ENCODE results near the gene SNRPA1.

Gene SNRPA1

DNA sequence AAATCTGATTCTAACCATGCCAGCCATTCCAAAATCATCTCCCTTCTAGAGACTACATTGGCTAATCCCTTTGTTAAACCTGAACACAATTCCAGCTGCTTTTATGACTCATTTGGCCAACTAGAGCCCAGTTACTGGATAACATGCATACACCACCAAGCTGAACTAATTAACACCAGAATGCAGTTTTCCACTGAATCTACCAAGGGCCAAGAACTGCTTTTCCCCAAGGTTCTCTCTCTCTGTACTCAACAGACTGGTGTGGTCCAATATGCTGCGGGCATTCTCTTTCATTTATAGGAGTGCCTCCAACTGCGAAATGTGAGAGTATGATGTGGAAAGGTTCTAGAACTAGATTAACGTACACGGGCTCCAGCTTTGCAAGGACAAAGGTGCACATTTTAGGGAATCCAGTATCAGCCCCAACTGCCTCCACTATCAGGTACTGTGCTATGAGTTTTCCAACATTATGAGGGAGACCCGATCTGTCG, 44.7 kb downstream of the SNRPA1 start:
- no peak for TF ChIP-seq EP300 (IDR thresholded peaks at IDR 0.05; ENCODE audit: borderline replicate concordance)
- TF ChIP-seq RAD21 (IDR thresholded peaks at IDR 0.05; ENCODE audit: low read depth) = no peak
- TF ChIP-seq, protein P1, sequence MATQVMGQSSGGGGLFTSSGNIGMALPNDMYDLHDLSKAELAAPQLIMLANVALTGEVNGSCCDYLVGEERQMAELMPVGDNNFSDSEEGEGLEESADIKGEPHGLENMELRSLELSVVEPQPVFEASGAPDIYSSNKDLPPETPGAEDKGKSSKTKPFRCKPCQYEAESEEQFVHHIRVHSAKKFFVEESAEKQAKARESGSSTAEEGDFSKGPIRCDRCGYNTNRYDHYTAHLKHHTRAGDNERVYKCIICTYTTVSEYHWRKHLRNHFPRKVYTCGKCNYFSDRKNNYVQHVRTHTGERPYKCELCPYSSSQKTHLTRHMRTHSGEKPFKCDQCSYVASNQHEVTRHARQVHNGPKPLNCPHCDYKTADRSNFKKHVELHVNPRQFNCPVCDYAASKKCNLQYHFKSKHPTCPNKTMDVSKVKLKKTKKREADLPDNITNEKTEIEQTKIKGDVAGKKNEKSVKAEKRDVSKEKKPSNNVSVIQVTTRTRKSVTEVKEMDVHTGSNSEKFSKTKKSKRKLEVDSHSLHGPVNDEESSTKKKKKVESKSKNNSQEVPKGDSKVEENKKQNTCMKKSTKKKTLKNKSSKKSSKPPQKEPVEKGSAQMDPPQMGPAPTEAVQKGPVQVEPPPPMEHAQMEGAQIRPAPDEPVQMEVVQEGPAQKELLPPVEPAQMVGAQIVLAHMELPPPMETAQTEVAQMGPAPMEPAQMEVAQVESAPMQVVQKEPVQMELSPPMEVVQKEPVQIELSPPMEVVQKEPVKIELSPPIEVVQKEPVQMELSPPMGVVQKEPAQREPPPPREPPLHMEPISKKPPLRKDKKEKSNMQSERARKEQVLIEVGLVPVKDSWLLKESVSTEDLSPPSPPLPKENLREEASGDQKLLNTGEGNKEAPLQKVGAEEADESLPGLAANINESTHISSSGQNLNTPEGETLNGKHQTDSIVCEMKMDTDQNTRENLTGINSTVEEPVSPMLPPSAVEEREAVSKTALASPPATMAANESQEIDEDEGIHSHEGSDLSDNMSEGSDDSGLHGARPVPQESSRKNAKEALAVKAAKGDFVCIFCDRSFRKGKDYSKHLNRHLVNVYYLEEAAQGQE (IDR thresholded peaks at IDR 0.05; ENCODE audit: low read depth) = no peak
- TF ChIP-seq TAF1 (IDR thresholded peaks at IDR 0.05; ENCODE audit: low read depth) = no peak
- TF ChIP-seq EGR1 (IDR thresholded peaks at IDR 0.05) = no peak
- no peak for TF ChIP-seq NFIC (IDR thresholded peaks at IDR 0.05)
- TF ChIP-seq FOXM1 (IDR thresholded peaks at IDR 0.05; ENCODE audit: borderline replicate concordance, low read depth) = no peak
- TF ChIP-seq, protein P2, sequence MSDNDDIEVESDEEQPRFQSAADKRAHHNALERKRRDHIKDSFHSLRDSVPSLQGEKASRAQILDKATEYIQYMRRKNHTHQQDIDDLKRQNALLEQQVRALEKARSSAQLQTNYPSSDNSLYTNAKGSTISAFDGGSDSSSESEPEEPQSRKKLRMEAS (IDR thresholded peaks at IDR 0.05) = no peak
- TF ChIP-seq, protein P3, sequence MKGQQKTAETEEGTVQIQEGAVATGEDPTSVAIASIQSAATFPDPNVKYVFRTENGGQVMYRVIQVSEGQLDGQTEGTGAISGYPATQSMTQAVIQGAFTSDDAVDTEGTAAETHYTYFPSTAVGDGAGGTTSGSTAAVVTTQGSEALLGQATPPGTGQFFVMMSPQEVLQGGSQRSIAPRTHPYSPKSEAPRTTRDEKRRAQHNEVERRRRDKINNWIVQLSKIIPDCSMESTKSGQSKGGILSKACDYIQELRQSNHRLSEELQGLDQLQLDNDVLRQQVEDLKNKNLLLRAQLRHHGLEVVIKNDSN (IDR thresholded peaks at IDR 0.05) = no peak
- TF ChIP-seq ZBTB7A (IDR thresholded peaks at IDR 0.05; ENCODE audit: low read depth) = no peak
- TF ChIP-seq TCF12 (IDR thresholded peaks at IDR 0.05; ENCODE audit: low read depth) = no peak
- no peak for TF ChIP-seq CEBPB (IDR thresholded peaks at IDR 0.05)
- TF ChIP-seq TEAD4 (IDR thresholded peaks at IDR 0.05) = no peak
- no peak for TF ChIP-seq YY1 (IDR thresholded peaks at IDR 0.05; ENCODE audit: low read depth)
- no peak for TF ChIP-seq CREB1 (IDR thresholded peaks at IDR 0.05; ENCODE audit: low read depth)

GRCh38 chr15:101248274-101248673, 46.8 kb downstream of the SNRPA1 start:
- TF ChIP-seq ZBTB7A (IDR thresholded peaks at IDR 0.05; ENCODE audit: low read depth) = no peak
- TF ChIP-seq, protein P3 (IDR thresholded peaks at IDR 0.05) = no peak
- no peak for TF ChIP-seq EGR1 (IDR thresholded peaks at IDR 0.05)
- no peak for TF ChIP-seq NFIC (IDR thresholded peaks at IDR 0.05)
- TF ChIP-seq YY1 (IDR thresholded peaks at IDR 0.05; ENCODE audit: low read depth) = no peak
- no peak for TF ChIP-seq TCF12 (IDR thresholded peaks at IDR 0.05; ENCODE audit: low read depth)
- TF ChIP-seq TEAD4 (IDR thresholded peaks at IDR 0.05) = no peak
- TF ChIP-seq CREB1 (IDR thresholded peaks at IDR 0.05; ENCODE audit: low read depth) = no peak
- TF ChIP-seq EP300 (IDR thresholded peaks at IDR 0.05; ENCODE audit: borderline replicate concordance) = no peak
- TF ChIP-seq, protein P1 (IDR thresholded peaks at IDR 0.05; ENCODE audit: low read depth) = no peak
- TF ChIP-seq, protein P2 (IDR thresholded peaks at IDR 0.05) = no peak
- no peak for TF ChIP-seq FOXM1 (IDR thresholded peaks at IDR 0.05; ENCODE audit: borderline replicate concordance, low read depth)
- no peak for TF ChIP-seq TAF1 (IDR thresholded peaks at IDR 0.05; ENCODE audit: low read depth)
- TF ChIP-seq RAD21 (IDR thresholded peaks at IDR 0.05; ENCODE audit: low read depth) = no peak
- no peak for TF ChIP-seq CEBPB (IDR thresholded peaks at IDR 0.05)

DNA sequence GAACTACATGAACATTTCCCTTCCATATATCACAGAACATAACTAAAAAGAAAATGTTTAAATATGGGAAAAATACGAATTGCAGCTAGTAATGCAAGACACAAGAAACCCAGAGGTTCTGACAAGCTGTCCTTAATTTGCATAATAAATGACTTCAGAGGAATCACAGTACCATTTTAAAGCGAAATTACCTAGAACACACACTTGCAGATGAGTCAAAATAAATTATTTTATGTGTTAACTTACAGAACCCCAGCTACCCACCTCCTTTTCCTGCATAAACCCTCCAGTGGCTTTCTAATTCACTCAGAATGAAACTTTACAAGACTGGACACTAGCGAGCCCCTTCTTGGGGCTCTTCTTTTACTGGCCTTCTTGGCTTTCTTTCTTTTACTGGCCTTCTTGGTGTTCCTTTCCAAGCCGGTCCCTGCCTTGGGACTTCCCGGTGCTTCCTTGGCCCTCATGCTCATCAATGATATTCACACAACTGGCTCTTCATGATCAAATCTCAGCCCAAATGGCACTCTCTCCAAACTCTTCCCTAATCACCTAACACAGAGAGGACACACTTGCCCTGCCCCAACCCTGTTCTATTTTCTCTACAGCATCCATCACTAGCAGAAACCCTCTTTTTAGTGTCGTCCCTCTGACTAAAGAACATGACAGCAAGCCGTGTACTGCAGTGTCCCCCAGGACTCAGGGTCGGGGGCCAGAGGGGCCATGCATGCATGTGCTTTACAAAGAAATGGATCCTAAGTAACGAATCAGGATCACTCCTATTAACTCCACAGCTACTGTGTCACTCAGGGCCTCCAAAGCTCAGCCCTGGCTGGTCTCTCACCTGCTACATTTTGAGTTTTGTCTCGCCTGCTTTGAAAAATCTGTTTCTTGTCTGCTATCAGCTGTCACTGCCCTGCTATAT, 48.0 kb downstream of the SNRPA1 start:
- TF ChIP-seq YY1 (IDR thresholded peaks at IDR 0.05; ENCODE audit: low read depth) (no peak), RAD21 (IDR thresholded peaks at IDR 0.05; ENCODE audit: low read depth) (no peak), FOXM1 (IDR thresholded peaks at IDR 0.05; ENCODE audit: borderline replicate concordance, low read depth) (no peak), NFIC (IDR thresholded peaks at IDR 0.05) (no peak)
- TF ChIP-seq, protein P2 (IDR thresholded peaks at IDR 0.05) = no peak
- TF ChIP-seq, protein P1 (IDR thresholded peaks at IDR 0.05; ENCODE audit: low read depth) = no peak

Measured in Ishikawa (cell line).